Lung microvascular endothelial cell (primary cell): ENCODE data around the gene GPBAR1. TPM values are rescaled to one million over a fixed set of nuclear protein-coding genes. Genes with fewer than 3 reads are reported as not detected.
"Not testable (repeated sequence)": the region's sequence is repeated elsewhere in the genome, so short reads cannot be mapped to it uniquely, and the experiment has no call there.

Experiments
- DNase-seq, 2 donors: peaks; one replicate each; pipeline versions ENCODE4 v3.0.0 to v3.0.0-alpha.2; 2010; ENCODE audit warnings: low read depth in 2 of 2
- total RNA-seq: library from RNA; depleted of rRNA; stranded (reverse); fragments of >200 nt; gene quantifications from 2 replicates; pipeline ENCODE4 v1.2.1, GENCODE V29; 2014

Gene GPBAR1
- total RNA-seq, 1 donor from 2014 or later, result under 0.01 TPM

DNA sequence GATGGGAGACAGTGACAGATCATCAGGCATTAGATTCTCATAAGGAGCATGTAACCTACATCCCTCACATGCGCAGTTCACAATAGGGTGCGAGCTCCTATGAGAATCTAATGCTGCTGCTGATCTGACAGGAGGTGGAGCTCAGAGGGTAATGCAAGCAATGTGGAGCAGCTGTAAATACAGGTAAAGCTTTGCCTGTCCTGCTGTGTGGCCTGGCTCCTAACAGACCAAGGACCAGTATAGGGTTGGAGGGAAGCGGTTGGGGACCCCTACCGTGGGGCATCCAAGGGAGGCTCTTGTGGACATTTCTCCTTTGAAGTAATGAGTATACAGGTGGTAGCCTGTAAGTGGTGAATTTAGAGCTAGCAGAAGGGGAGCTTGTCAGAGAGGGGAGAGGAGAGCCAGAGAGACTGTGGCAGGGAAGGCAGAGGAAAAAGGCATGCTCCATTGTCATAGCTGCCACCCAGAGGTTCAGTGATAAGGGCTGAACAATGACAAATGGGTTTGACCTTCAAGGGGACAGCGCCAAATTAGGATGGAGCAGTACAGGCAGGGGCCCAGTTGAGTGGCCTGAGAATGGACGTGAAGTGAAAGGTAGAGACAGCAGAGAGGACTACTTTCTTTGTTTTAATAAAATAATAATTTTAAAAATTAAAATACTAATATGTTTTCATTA is 46.7 kb downstream of the GPBAR1 start:
- DNase-seq, result no peak

GRCh38 chr2:218310853-218311540 is 50.2 kb downstream of the GPBAR1 start:
- no peak for DNase-seq

- DNase-seq, result not testable (repeated sequence)
These were observed 50.9 kb downstream of the GPBAR1 start for GRCh38 chr2:218311541-218312266.

- DNase-seq, result no peak
These were observed 51.5 kb downstream of the GPBAR1 start for GRCh38 chr2:218312267-218312756.

- no peak for DNase-seq
These were observed 52.5 kb downstream of the GPBAR1 start for GRCh38 chr2:218313356-218313755.

Other genes starting within 250 kb of the GPBAR1 start
- not detected in 2 replicates for gene RUFY4, start 191.8 kb upstream of the GPBAR1 start, total RNA-seq
- not detected in 2 replicates for gene CXCR2, start 135.0 kb upstream of the GPBAR1 start, total RNA-seq
- gene CXCR1, start 94.1 kb upstream of the GPBAR1 start, total RNA-seq, result not detected in 2 replicates
- gene ARPC2, start 43.8 kb upstream of the GPBAR1 start, total RNA-seq, result 213 and 281 TPM in 2 replicates
- gene AAMP, start 9.1 kb downstream of the GPBAR1 start, total RNA-seq, result 111 and 116 TPM in 2 replicates
- gene PNKD, start 9.5 kb downstream of the GPBAR1 start, total RNA-seq, result 19.2 and 20.0 TPM in 2 replicates
- gene TMBIM1, start 31.5 kb downstream of the GPBAR1 start, total RNA-seq, result 109 and 180 TPM in 2 replicates
- not detected in 2 replicates for gene CATIP, start 95.8 kb downstream of the GPBAR1 start, total RNA-seq
- under 0.01 and 0.20 TPM in 2 replicates for gene SLC11A1, start 121.3 kb downstream of the GPBAR1 start, total RNA-seq
- gene CTDSP1, start 138.9 kb downstream of the GPBAR1 start, total RNA-seq, result 41.2 and 78.4 TPM in 2 replicates
- not detected in 2 replicates for gene VIL1, start 158.1 kb downstream of the GPBAR1 start, total RNA-seq